Inferior parietal cortex (tissue), 1 donor: ENCODE results near the gene PLEKHA7.

ENCODE experiments used
- DNase-seq: peaks from one replicate; pipeline ENCODE4 v3.0.0-alpha.2; 2016; ENCODE audit errors: extremely low spot score

Gene PLEKHA7

DNA sequence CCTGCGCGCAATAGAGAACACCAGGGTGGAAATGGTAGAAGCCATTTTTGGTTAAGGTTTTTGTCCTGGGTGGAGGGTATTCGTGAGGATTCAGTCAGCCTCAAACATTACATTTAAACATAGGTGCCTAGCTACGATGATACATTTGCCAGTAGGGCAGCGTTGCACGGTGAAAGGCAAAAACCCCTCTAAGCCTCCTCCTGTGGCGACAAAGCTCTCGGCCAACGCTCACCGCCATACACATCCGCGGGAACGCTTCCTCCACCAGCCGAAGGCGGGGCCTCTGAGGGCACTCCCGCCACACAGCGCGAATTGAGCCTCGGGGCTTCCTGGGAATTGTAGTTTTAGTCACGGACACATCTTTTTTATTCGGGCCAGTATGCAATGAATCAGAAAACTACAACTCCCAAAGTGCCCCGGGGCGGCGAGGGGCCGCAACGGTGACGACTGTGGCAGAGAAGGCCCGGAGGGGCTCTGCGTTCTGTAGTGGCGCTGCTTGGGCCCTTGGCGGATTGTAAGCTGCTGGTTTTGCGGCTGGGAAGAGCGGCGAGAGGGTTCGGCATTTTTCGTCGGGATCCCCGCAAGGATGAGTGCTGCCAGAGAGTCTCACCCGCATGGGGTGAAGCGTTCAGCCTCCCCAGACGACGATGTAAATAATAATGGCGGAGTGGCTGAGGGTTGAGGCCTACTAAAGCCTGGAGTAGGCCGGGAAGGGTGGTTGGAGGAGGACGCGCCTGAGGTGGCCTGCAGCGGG, 275.8 kb downstream of the PLEKHA7 start, which contains the start of gene C11orf58:
TSS of gene C11orf58 (plus strand) at position 455 of the 754 bp plus-strand sequence. CDS start at position 587, 132 bp downstream.
- peak; percentile 99 for DNase-seq

DNA sequence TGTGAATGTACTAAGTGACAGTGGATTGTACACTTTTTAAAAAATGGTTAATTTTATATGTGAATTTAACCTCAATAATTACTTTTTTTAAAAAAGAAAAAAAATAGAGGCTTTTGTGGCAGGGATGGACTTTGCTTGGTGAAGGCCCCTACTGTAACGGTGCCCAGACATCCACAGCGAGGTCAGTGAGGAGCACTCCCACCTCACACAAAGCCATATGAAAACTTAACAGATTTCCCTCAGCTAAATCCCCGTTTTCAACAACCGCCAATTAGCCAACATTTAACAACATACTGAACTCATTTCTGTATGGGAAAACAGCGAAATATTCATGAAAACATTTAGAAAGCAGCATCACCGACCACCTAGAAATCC, 276.4 kb downstream of the PLEKHA7 start:
- no peak for DNase-seq
